NCI-H2171 (cell line): ENCODE data around the gene APP.
"Not testable (repeated sequence)": the region's sequence is repeated elsewhere in the genome, so short reads cannot be mapped to it uniquely, and the experiment has no call there.

Experiments used
- DNase-seq: peaks from one replicate; lab custom pipeline; 2025; lab: John Stamatoyannopoulos, UW

Gene APP

GRCh38 chr21:25938658-25939395, 231.7 kb downstream of the APP start:
- DNase-seq: peak; percentile 55

GRCh38 chr21:25936776-25937175, 233.8 kb downstream of the APP start:
- no peak for DNase-seq

- no peak for DNase-seq
These were observed 235.8 kb downstream of the APP start for GRCh38 chr21:25934771-25935224.

GRCh38 chr21:25934130-25934529, 236.4 kb downstream of the APP start:
- no peak for DNase-seq

GRCh38 chr21:25931765-25932164, 238.8 kb downstream of the APP start:
- no peak for DNase-seq

- no peak for DNase-seq
These were observed 240.6 kb downstream of the APP start for GRCh38 chr21:25929856-25930520.

- DNase-seq: no peak
These were observed 243.2 kb downstream of the APP start for GRCh38 chr21:25927195-25927880.

- DNase-seq: no peak
These were observed 244.6 kb downstream of the APP start for GRCh38 chr21:25925936-25926335.

- DNase-seq: no peak
These were observed 245.3 kb downstream of the APP start for GRCh38 chr21:25925064-25925800.

- DNase-seq: not testable (repeated sequence)
These were observed 252.4 kb downstream of the APP start for GRCh38 chr21:25918152-25918551.

- no peak for DNase-seq
These were observed 254.3 kb downstream of the APP start for GRCh38 chr21:25916226-25916625.

- DNase-seq: no peak
These were observed 257.1 kb downstream of the APP start for GRCh38 chr21:25913479-25913878.

GRCh38 chr21:25912402-25912746, 258.2 kb downstream of the APP start:
- no peak for DNase-seq

GRCh38 chr21:25911730-25912401, 258.7 kb downstream of the APP start:
- DNase-seq: no peak

GRCh38 chr21:25910809-25911208, 259.8 kb downstream of the APP start:
- no peak for DNase-seq

- no peak for DNase-seq
These were observed 261.2 kb downstream of the APP start for GRCh38 chr21:25909341-25909740.

GRCh38 chr21:25908495-25908894, 262.1 kb downstream of the APP start:
- DNase-seq: no peak

GRCh38 chr21:25907573-25908275, 262.8 kb downstream of the APP start:
- DNase-seq: no peak

GRCh38 chr21:25906587-25906986, 264.0 kb downstream of the APP start:
- no peak for DNase-seq

- DNase-seq: no peak
These were observed 265.4 kb downstream of the APP start for GRCh38 chr21:25905126-25905525.

- no peak for DNase-seq
These were observed 266.4 kb downstream of the APP start for GRCh38 chr21:25904044-25904695.
